DND-41 (cell line): ENCODE measurements around the gene LRP8.

Experiments used
- ATAC-seq: fragments of 200-7000 bp; cut with Tn5 transposase; 3 replicates; pipeline ENCODE4 v1.9.1; 2021; ENCODE audit warnings: low read depth; ENCODE audit not compliant: insufficient read depth
- DNase-seq: peaks from one replicate; pipeline ENCODE4 v3.0.0-alpha.2; 2020
- H2AFZ ChIP-seq: 2 replicates; pipeline ENCODE4 v1.6.0; 2012; ENCODE audit warnings: low read depth, low read length
- H3K27ac ChIP-seq: 2 replicates; pipeline ENCODE4 v1.5.1; 2012; ENCODE audit warnings: low read length, inconsistent platforms
- H3K27me3 ChIP-seq: fragments of 200-600 bp; sonication (generic); 2 replicates; pipeline ENCODE4 v1.6.0; 2012; ENCODE audit warnings: low read length, mild to moderate bottlenecking, inconsistent platforms; ENCODE audit not compliant: insufficient read depth, poor library complexity
- H3K36me3 ChIP-seq: 2 replicates; pipeline ENCODE4 v1.5.1; 2012; ENCODE audit warnings: low read length, inconsistent platforms; ENCODE audit not compliant: insufficient read depth
- H3K4me1 ChIP-seq: 2 replicates; pipeline ENCODE4 v1.5.1; 2012; ENCODE audit warnings: mild to moderate bottlenecking, low read length; ENCODE audit not compliant: insufficient read depth
- H3K4me2 ChIP-seq: 2 replicates; pipeline ENCODE4 v1.6.0; 2012; ENCODE audit warnings: mild to moderate bottlenecking, moderate library complexity, low read length, inconsistent platforms; ENCODE audit not compliant: insufficient read depth
- H3K4me3 ChIP-seq, 2 experiments: fragments of 200-600 bp in 1 of 2; shearing (Covaris generic) in 1 of 2; 2 replicates each; pipeline ENCODE4 v1.5.1; 2012 to 2016; ENCODE audit warnings: inconsistent platforms in 2 of 2, low read length in 2 of 2, mild to moderate bottlenecking in 2 of 2, low read depth in 1 of 2, moderate library complexity in 1 of 2
- H3K79me2 ChIP-seq: 2 replicates; pipeline ENCODE4 v1.6.0; 2012; ENCODE audit warnings: low read length, inconsistent platforms; ENCODE audit not compliant: insufficient read depth
- H3K9ac ChIP-seq: 2 replicates; pipeline ENCODE4 v1.6.0; 2012; ENCODE audit warnings: low read depth, mild to moderate bottlenecking, inconsistent platforms, low read length, moderate library complexity
- H3K9me3 ChIP-seq: 2 replicates; pipeline ENCODE4 v1.5.1; 2012; ENCODE audit warnings: low read length, moderate library complexity, mild to moderate bottlenecking, inconsistent platforms; ENCODE audit not compliant: insufficient read depth, severe bottlenecking
- H4K20me1 ChIP-seq: 2 replicates; pipeline ENCODE4 v1.6.0; 2012; ENCODE audit warnings: low read length; ENCODE audit not compliant: insufficient read depth
- CTCF ChIP-seq: IDR thresholded peaks from 2 replicates; pipeline ENCODE4 v1.5.1; 2012; ENCODE audit warnings: borderline replicate concordance, low read length, moderate library complexity, mild to moderate bottlenecking; ENCODE audit not compliant: poor library complexity, severe bottlenecking; ENCODE audit errors: extremely low read depth
- EZH2 ChIP-seq: IDR thresholded peaks from 3 replicates; pipeline ENCODE4 v1.6.1; 2012; ENCODE audit warnings: borderline replicate concordance, low read depth, mild to moderate bottlenecking, moderate library complexity, low read length, inconsistent platforms; ENCODE audit not compliant: severe bottlenecking

LRP8 gene

GRCh38 chr1:53242381-53242780, 85.5 kb downstream of the LRP8 start:
- no peak overlapping the region for H3K4me2 ChIP-seq
- ATAC-seq: no peak
- H3K79me2 ChIP-seq: peaks cover 10% of the 10 kb centered on the region
- H3K9ac ChIP-seq: no peak overlapping the region
- no peak overlapping the region for H2AFZ ChIP-seq
- H3K4me1 ChIP-seq: peaks cover 13% of the 10 kb centered on the region
- H3K27ac ChIP-seq: no peak overlapping the region
- H3K36me3 ChIP-seq: peaks cover 37% of the 10 kb centered on the region
- no peaks in the 10 kb centered on the region for H3K9me3 ChIP-seq
- H4K20me1 ChIP-seq: peaks cover 6% of the 10 kb centered on the region; the same call in 1 of the 2 replicates
- no peaks in the 10 kb centered on the region for H3K27me3 ChIP-seq
- DNase-seq: no peak
- H3K4me3 ChIP-seq: no peak overlapping the region
- TF ChIP-seq EZH2: no peak
- TF ChIP-seq CTCF: no peak

DNA sequence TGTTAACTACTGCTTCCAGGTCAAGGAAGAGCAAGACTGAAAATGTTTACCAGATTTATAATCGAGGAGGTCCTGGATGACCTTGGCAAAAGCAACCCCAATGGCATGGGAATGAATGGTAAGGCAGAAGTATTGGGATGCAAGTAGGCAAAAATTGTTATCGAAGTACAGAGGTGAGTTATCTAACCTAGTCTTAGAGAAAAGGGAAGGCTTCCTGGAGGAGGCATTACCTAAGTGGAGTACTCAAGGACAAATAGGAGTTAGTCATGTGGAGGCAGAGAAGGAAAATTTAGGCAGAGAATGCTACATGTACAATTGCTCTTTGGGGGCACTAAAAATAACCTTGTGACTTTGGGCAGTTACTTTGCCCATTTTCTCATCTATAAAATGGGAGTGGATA, 86.0 kb downstream of the LRP8 start:
- no peak overlapping the region for H3K27ac ChIP-seq
- H3K9me3 ChIP-seq: no peaks in the 10 kb centered on the region
- H2AFZ ChIP-seq: no peak overlapping the region
- H3K4me3 ChIP-seq: no peak overlapping the region
- H3K4me2 ChIP-seq: no peak overlapping the region
- H3K9ac ChIP-seq: no peak overlapping the region
- H3K27me3 ChIP-seq: no peaks in the 10 kb centered on the region
- peaks cover 19% of the 10 kb centered on the region for H3K4me1 ChIP-seq
- H3K79me2 ChIP-seq: peaks cover 16% of the 10 kb centered on the region
- ATAC-seq (no peak), DNase-seq (no peak)
- TF ChIP-seq CTCF (no peak), EZH2 (no peak)
- peaks cover 8% of the 10 kb centered on the region for H4K20me1 ChIP-seq
- H3K36me3 ChIP-seq: peaks cover 32% of the 10 kb centered on the region

DNA sequence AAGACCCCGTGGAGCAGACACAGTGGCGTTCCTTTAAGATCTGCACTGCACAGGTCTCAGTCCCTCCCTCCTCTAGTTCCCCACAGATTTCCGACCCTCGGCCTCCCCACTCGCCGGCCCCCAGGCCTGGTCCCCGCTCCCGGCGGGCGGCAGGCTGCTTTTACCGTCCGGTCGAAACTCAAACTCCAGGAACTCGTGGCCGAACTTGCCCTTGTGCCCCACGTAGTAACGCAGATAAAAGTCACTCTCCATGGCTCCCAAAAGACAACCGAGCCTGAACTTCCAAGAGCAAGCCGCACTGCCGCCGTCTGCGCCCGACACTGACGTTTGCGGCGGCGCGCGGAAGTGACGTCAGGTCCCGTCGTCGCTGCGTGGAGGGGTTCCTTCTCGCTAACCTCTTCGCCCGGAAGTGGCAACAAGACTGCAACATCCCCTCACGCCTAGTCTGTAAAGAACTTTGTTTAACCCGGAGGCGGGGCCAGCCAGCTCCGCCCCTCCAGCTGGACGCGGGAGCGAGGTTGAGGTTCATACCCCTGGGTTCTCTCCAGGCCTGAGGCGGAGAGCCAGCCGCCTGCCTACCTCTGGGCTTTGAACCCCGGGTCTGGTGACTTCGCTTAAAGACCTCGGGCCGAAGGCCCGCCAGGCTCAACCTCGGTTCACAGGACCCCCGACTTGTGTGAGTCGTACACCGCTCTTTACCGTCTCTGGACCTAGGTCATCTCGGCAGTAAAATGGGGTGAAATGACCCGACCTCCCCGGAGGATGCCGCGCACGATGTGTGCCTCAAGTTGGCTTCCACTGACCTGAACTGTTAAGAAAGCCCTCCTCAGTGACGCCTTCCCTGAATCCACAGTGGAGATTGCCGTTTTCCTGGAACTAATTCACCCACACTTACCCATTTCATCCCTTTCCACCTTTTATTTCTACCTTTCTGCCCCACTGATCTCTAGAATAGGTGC, 89.4 kb downstream of the LRP8 start, which contains the start of gene MAGOH:
TSS of gene MAGOH (minus strand) at position 322 of the 959 bp plus-strand sequence. CDS start at position 252, 70 bp downstream.
- peak within 1 kb of the TSS; percentile 73 for H3K27ac ChIP-seq
- peak within 1 kb of the TSS; percentile 99 for H3K4me2 ChIP-seq

More for the DNA sequence above, 89.4 kb downstream of the LRP8 start, which contains the start of gene MAGOH:
- H2AFZ ChIP-seq: peak within 1 kb of the TSS; percentile 82
- peaks cover 36% of the 10 kb centered on the region for H3K36me3 ChIP-seq
- H4K20me1 ChIP-seq: peaks cover 17% of the 10 kb centered on the region
- H3K9me3 ChIP-seq: no peaks in the 10 kb centered on the region
- H3K27me3 ChIP-seq: no peaks in the 10 kb centered on the region
- DNase-seq (peak; percentile 94), ATAC-seq (peak; percentile 97)
- TF ChIP-seq CTCF (no peak), EZH2 (no peak)
- H3K9ac ChIP-seq: peak within 1 kb of the TSS; percentile 85
- peaks cover 31% of the 10 kb centered on the region for H3K4me1 ChIP-seq
- H3K4me3 ChIP-seq: peak within 1 kb of the TSS; percentile 98
- H3K79me2 ChIP-seq: peaks cover 42% of the 10 kb centered on the region
